A673 (cell line): ENCODE measurements around the gene GPR150.

Source experiments
- CTCF ChIP-seq: fragments of 300-800, 200-600 bp; sonication (generic); conservative IDR thresholded peaks from 2 replicates; pipeline ENCODE4 v1.5.1; 2017; ENCODE audit warnings: low read depth, mild to moderate bottlenecking, antibody characterized with exemption, low read length, moderate library complexity, mixed read lengths
- EZH2 ChIP-seq: fragments of 200-600 bp; sonication (generic); IDR thresholded peaks from 2 replicates; pipeline ENCODE4 v1.6.1; 2017; ENCODE audit warnings: borderline replicate concordance, low read depth, mild to moderate bottlenecking, mixed read lengths, antibody characterized with exemption, low read length; ENCODE audit not compliant: poor library complexity, severe bottlenecking

- TF ChIP-seq CTCF (no peak), EZH2 (no peak)
Observed at GRCh38 chr5:95654196-95654595, 34.3 kb downstream of the GPR150 start.
